Keratinocyte (primary cell): Measurements from ENCODE around the gene CTNND2.

Experiments
- CTCF ChIP-seq, 3 experiments: IDR thresholded peaks in 1 of 3; conservative IDR thresholded peaks in 1 of 3; optimal IDR thresholded peaks in 1 of 3; 2 replicates in 2 of 3; 3 replicates in 1 of 3; pipeline versions ENCODE3 to v1.5.1; 2011; ENCODE audit warnings: low read length in 3 of 3, mild to moderate bottlenecking in 3 of 3, moderate library complexity in 2 of 3, control low read depth in 1 of 3, inconsistent platforms in 1 of 3; ENCODE audit not compliant: insufficient read depth in 2 of 3; ENCODE audit errors: extremely low read depth in 1 of 3
- EZH2 ChIP-seq: IDR thresholded peaks from one replicate; pipeline ENCODE4 v1.6.1; 2012; ENCODE audit warnings: inconsistent platforms, mild to moderate bottlenecking, low read length, moderate library complexity

- TF ChIP-seq EZH2, result no peak
- TF ChIP-seq CTCF (optimal IDR thresholded peaks at IDR 0.05 in 1 of 3, IDR thresholded peaks at IDR 0.05 in 1 of 3, conservative IDR thresholded peaks at IDR 0.05 in 1 of 3; ENCODE audit: extremely low read depth in 1 of 3, insufficient read depth in 2 of 3, low read length in 3 of 3), result no peak
These were observed 599.6 kb downstream of the CTNND2 start for GRCh38 chr5:11304641-11305040.
